ENCODE results near the gene GABRD.

Gene GABRD

DNA sequence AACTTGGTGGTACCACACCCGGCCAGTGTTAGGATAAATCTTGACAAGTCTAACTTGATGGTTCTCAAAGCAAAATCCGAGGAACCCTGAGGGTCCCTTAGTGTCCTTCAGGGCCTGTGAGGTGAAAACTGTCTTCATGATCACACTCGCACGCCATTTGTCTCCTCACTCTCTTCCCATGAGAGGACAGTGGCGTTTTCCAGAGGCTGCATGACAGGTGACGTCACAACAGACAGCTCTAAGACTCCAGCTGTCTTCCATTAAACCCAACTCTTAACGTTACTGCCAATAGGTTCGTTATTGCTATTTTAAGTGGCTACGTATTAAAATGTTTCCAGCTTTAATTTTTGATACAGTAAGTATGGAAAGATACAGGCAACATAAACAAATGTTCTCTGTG lies 29.4 kb upstream of the GABRD start:
- no peak overlapping the region for H3K23ac ChIP-seq (ENCODE audit: low read depth, low read length, poor library complexity)
- peaks cover 0 to 39% (median 0%) of the 10 kb centered on the region in 3 experiments for H3K27me3 ChIP-seq (ENCODE audit: control insufficient read depth in 3 of 3, insufficient read depth in 3 of 3, low read depth in 1 of 3, low read length in 3 of 3)
- no peak overlapping the region for H4K91ac ChIP-seq (ENCODE audit: low read depth, low read length, poor library complexity)
- no CpG with 5 or more reads among the region's 9 CpGs for WGBS, 2 donors (ENCODE audit: extremely low coverage in 2 of 2, insufficient read length in 2 of 2, insufficient replicate concordance in 1 of 2)
- H3K4me3 ChIP-seq (ENCODE audit: low read length in 2 of 2), result no peak overlapping the region
- no peaks in the 10 kb centered on the region for H3K36me3 ChIP-seq (replicated peaks in 1 of 2; ENCODE audit: control insufficient read depth in 2 of 2, insufficient read depth in 2 of 2, low read length in 2 of 2)
- H4K8ac ChIP-seq (ENCODE audit: low read depth, low read length), result no peak overlapping the region
- H3K79me1 ChIP-seq (ENCODE audit: low read depth, low read length), result peaks cover 4% of the 10 kb centered on the region
- H3K4me2 ChIP-seq (ENCODE audit: insufficient read depth, low read length, poor library complexity, severe bottlenecking), result no peak overlapping the region
- H2BK120ac ChIP-seq (ENCODE audit: low read depth, low read length), result no peak overlapping the region
- H2BK12ac ChIP-seq (ENCODE audit: low read length), result no peak overlapping the region
- DNase-seq (ENCODE audit: low spot score), result no peak
- no peak overlapping the region for H2BK15ac ChIP-seq (ENCODE audit: low read length)
- no peak overlapping the region for H3K9ac ChIP-seq (ENCODE audit: low read depth, low read length, poor library complexity)
- peaks cover 4 to 10% of the 10 kb centered on the region in 2 donors for H3K4me1 ChIP-seq (ENCODE audit: control insufficient read depth in 2 of 2, insufficient read depth in 1 of 2, low read depth in 1 of 2, low read length in 2 of 2)
- H3K4ac ChIP-seq (ENCODE audit: low read length), result peak overlapping the region; percentile 23
- no peak overlapping the region for H2AK5ac ChIP-seq (ENCODE audit: low read depth, low read length)
- no peak overlapping the region for H3K14ac ChIP-seq (ENCODE audit: low read length)
- no peak overlapping the region for H2BK5ac ChIP-seq (ENCODE audit: low read length)
- no peaks in the 10 kb centered on the region for H3K9me3 ChIP-seq (replicated peaks in 1 of 2; ENCODE audit: control insufficient read depth in 2 of 2, insufficient read depth in 1 of 2, low read depth in 1 of 2, low read length in 2 of 2)
- no peak overlapping the region for H3K27ac ChIP-seq (replicated peaks; ENCODE audit: low read length)
- H2AFZ ChIP-seq (ENCODE audit: low read length), result no peak overlapping the region
- no peak overlapping the region for H3K18ac ChIP-seq (ENCODE audit: low read length)

DNA sequence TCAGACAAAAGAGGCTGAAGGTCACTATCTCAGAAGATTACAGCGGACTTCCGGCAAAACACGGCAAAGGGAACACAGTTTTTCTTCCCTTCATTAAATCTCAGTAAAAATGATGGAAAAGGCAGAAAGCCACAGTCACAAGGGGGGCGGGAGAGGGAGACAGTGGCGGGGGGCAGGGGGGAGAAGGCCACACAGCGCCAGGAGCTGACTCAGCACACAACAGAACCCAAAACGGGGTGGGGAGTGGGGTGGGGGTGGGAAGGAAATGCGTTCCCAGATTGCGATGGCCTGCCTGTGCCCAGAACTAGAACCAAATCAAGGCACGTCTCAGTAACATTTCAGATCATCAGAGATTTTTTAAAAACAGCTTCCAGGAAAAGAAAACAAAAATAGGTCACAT lies 28.9 kb upstream of the GABRD start:
- Histone ChIP-seq H2BK12ac (ENCODE audit: low read length) (no peak overlapping the region), H3K27me3 (ENCODE audit: control insufficient read depth in 3 of 3, insufficient read depth in 3 of 3, low read depth in 1 of 3, low read length in 3 of 3) (peaks cover 0 to 34% (median 0%) of the 10 kb centered on the region in 3 experiments), H3K18ac (ENCODE audit: low read length) (no peak overlapping the region), H3K27ac (replicated peaks; ENCODE audit: low read length) (no peak overlapping the region), H3K4ac (ENCODE audit: low read length) (no peak overlapping the region), H3K9ac (ENCODE audit: low read depth, low read length, poor library complexity) (no peak overlapping the region), H3K14ac (ENCODE audit: low read length) (no peak overlapping the region), H4K91ac (ENCODE audit: low read depth, low read length, poor library complexity) (no peak overlapping the region), H4K8ac (ENCODE audit: low read depth, low read length) (no peak overlapping the region), H3K4me3 (ENCODE audit: low read length in 2 of 2) (no peak overlapping the region), H2BK120ac (ENCODE audit: low read depth, low read length) (no peak overlapping the region), H3K9me3 (replicated peaks in 1 of 2; ENCODE audit: control insufficient read depth in 2 of 2, insufficient read depth in 1 of 2, low read depth in 1 of 2, low read length in 2 of 2) (no peaks in the 10 kb centered on the region), H2AFZ (ENCODE audit: low read length) (no peak overlapping the region), H3K4me2 (ENCODE audit: insufficient read depth, low read length, poor library complexity, severe bottlenecking) (no peak overlapping the region), H2AK5ac (ENCODE audit: low read depth, low read length) (no peak overlapping the region), H3K79me1 (ENCODE audit: low read depth, low read length) (peaks cover 4% of the 10 kb centered on the region), H2BK15ac (ENCODE audit: low read length) (no peak overlapping the region), H3K4me1 (ENCODE audit: control insufficient read depth in 2 of 2, insufficient read depth in 1 of 2, low read depth in 1 of 2, low read length in 2 of 2) (peaks cover 4 to 12% of the 10 kb centered on the region in 2 donors), H3K23ac (ENCODE audit: low read depth, low read length, poor library complexity) (no peak overlapping the region), H3K36me3 (replicated peaks in 1 of 2; ENCODE audit: control insufficient read depth in 2 of 2, insufficient read depth in 2 of 2, low read length in 2 of 2) (no peaks in the 10 kb centered on the region), H2BK5ac (ENCODE audit: low read length) (no peak overlapping the region)
- no peak for DNase-seq (ENCODE audit: low spot score)
- no CpG with 5 or more reads among the region's 10 CpGs for WGBS, 2 donors (ENCODE audit: extremely low coverage in 2 of 2, insufficient read length in 2 of 2, insufficient replicate concordance in 1 of 2)

DNA sequence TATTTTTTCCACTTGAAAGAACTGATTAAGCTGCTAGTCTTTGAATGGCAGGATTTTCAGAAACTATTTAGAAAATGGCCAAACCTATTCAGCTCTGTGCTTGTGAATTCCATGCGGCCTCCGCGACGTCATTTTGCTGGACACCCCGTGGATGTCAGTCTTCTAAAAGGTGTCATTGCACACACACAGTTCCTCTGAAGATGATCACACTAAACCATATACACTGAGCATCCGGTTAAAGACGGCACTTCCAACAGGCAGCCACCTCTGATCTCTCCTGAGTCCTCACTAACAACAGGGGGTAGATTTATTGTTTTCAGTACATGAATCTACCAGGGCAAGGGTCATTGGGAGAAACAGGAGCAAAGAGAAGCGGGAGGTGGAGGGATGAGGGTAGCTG lies 24.6 kb upstream of the GABRD start:
- Histone ChIP-seq H3K9me3 (replicated peaks in 1 of 2; ENCODE audit: control insufficient read depth in 2 of 2, insufficient read depth in 1 of 2, low read depth in 1 of 2, low read length in 2 of 2) (no peaks in the 10 kb centered on the region), H3K14ac (ENCODE audit: low read length) (no peak overlapping the region), H3K27ac (replicated peaks; ENCODE audit: low read length) (peak overlapping the region; percentile 2), H2AK5ac (ENCODE audit: low read depth, low read length) (no peak overlapping the region), H3K4ac (ENCODE audit: low read length) (no peak overlapping the region), H3K79me1 (ENCODE audit: low read depth, low read length) (no peaks in the 10 kb centered on the region), H3K4me2 (ENCODE audit: insufficient read depth, low read length, poor library complexity, severe bottlenecking) (no peak overlapping the region), H3K36me3 (replicated peaks in 1 of 2; ENCODE audit: control insufficient read depth in 2 of 2, insufficient read depth in 2 of 2, low read length in 2 of 2) (no peaks in the 10 kb centered on the region), H2BK120ac (ENCODE audit: low read depth, low read length) (no peak overlapping the region), H2BK5ac (ENCODE audit: low read length) (no peak overlapping the region), H4K91ac (ENCODE audit: low read depth, low read length, poor library complexity) (no peak overlapping the region), H2BK12ac (ENCODE audit: low read length) (no peak overlapping the region), H3K27me3 (ENCODE audit: control insufficient read depth in 3 of 3, insufficient read depth in 3 of 3, low read depth in 1 of 3, low read length in 3 of 3) (peaks cover 0 to 11% (median 0%) of the 10 kb centered on the region in 3 experiments), H3K4me1 (ENCODE audit: control insufficient read depth in 2 of 2, insufficient read depth in 1 of 2, low read depth in 1 of 2, low read length in 2 of 2) (peaks cover 4 to 9% of the 10 kb centered on the region in 2 donors), H3K4me3 (ENCODE audit: low read length in 2 of 2) (no peak overlapping the region), H3K9ac (ENCODE audit: low read depth, low read length, poor library complexity) (no peak overlapping the region), H3K23ac (ENCODE audit: low read depth, low read length, poor library complexity) (no peak overlapping the region), H2AFZ (ENCODE audit: low read length) (no peak overlapping the region), H4K8ac (ENCODE audit: low read depth, low read length) (no peak overlapping the region), H3K18ac (ENCODE audit: low read length) (no peak overlapping the region), H2BK15ac (ENCODE audit: low read length) (no peak overlapping the region)
- no peak for DNase-seq (ENCODE audit: low spot score)
- WGBS, 2 donors (ENCODE audit: extremely low coverage in 2 of 2, insufficient read length in 2 of 2, insufficient replicate concordance in 1 of 2), result no CpG with 5 or more reads among the region's 8 CpGs

DNA sequence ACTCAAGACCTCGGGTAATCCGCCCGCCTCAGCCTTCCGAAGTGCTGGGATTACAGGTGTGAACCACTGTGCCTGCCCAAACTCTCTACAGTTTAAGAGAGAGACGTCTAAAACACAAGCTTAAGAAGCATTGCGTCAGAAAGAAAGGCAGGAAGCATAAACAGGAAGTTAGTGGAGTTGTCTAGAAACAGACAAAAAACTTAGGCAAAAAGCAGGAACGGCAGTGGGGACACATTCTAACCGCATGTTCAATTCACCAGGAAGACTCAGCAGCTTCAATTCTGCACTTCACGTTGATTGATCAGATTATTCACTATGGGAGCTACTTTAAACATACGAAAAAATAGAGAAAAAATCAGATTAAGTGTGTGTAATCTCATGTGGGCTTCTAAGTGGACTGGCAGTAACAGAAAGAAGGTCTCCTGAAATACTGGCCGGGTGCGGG lies 22.9 kb upstream of the GABRD start:
- Histone ChIP-seq H3K14ac (ENCODE audit: low read length) (no peak overlapping the region), H3K9ac (ENCODE audit: low read depth, low read length, poor library complexity) (no peak overlapping the region), H3K4me2 (ENCODE audit: insufficient read depth, low read length, poor library complexity, severe bottlenecking) (no peak overlapping the region), H3K27ac (replicated peaks; ENCODE audit: low read length) (no peak overlapping the region), H3K27me3 (ENCODE audit: control insufficient read depth in 3 of 3, insufficient read depth in 3 of 3, low read depth in 1 of 3, low read length in 3 of 3) (peaks cover 0 to 4% (median 0%) of the 10 kb centered on the region in 3 experiments), H2BK120ac (ENCODE audit: low read depth, low read length) (no peak overlapping the region), H3K4me1 (ENCODE audit: control insufficient read depth in 2 of 2, insufficient read depth in 1 of 2, low read depth in 1 of 2, low read length in 2 of 2) (peaks cover 4 to 8% of the 10 kb centered on the region in 2 donors), H2AFZ (ENCODE audit: low read length) (peak overlapping the region; percentile 18), H3K18ac (ENCODE audit: low read length) (no peak overlapping the region), H4K91ac (ENCODE audit: low read depth, low read length, poor library complexity) (no peak overlapping the region), H2BK5ac (ENCODE audit: low read length) (no peak overlapping the region), H3K4ac (ENCODE audit: low read length) (no peak overlapping the region), H3K4me3 (ENCODE audit: low read length in 2 of 2) (no peak overlapping the region), H3K9me3 (replicated peaks in 1 of 2; ENCODE audit: control insufficient read depth in 2 of 2, insufficient read depth in 1 of 2, low read depth in 1 of 2, low read length in 2 of 2) (no peaks in the 10 kb centered on the region), H3K79me1 (ENCODE audit: low read depth, low read length) (no peaks in the 10 kb centered on the region), H4K8ac (ENCODE audit: low read depth, low read length) (no peak overlapping the region), H2BK12ac (ENCODE audit: low read length) (no peak overlapping the region), H3K36me3 (replicated peaks in 1 of 2; ENCODE audit: control insufficient read depth in 2 of 2, insufficient read depth in 2 of 2, low read length in 2 of 2) (no peaks in the 10 kb centered on the region), H3K23ac (ENCODE audit: low read depth, low read length, poor library complexity) (no peak overlapping the region), H2BK15ac (ENCODE audit: low read length) (no peak overlapping the region), H2AK5ac (ENCODE audit: low read depth, low read length) (no peak overlapping the region)
- WGBS, 2 donors (ENCODE audit: extremely low coverage in 2 of 2, insufficient read length in 2 of 2, insufficient replicate concordance in 1 of 2), result no CpG with 5 or more reads among the region's 12 CpGs
- no peak for DNase-seq (ENCODE audit: low spot score)

Data from neuronal stem cell (in vitro differentiated cells).